KMS-11 (cell line): ENCODE measurements around the gene SLC22A4.

Source experiments
- H2AFZ ChIP-seq: fragments of 200-600 bp; sonication (generic); 2 replicates; pipeline ENCODE4 v1.6.1; 2016; ENCODE audit warnings: antibody characterized with exemption, mixed run types, low read depth
- H3K27ac ChIP-seq: fragments of 200-600 bp; sonication (generic); 2 replicates; pipeline ENCODE4 v1.6.1; 2016; ENCODE audit warnings: mild to moderate bottlenecking, mixed run types
- H3K27me3 ChIP-seq: fragments of 200-600 bp; sonication (generic); 2 replicates; pipeline ENCODE4 v1.6.1; 2017; ENCODE audit warnings: mild to moderate bottlenecking, low read depth, mixed run types, moderate library complexity; ENCODE audit not compliant: insufficient read depth
- H3K36me3 ChIP-seq: fragments of 200-600 bp; sonication (generic); 2 replicates; pipeline ENCODE4 v1.6.1; 2017; ENCODE audit warnings: mild to moderate bottlenecking, mixed run types; ENCODE audit not compliant: insufficient read depth
- H3K4me1 ChIP-seq: fragments of 200-600 bp; sonication (generic); 2 replicates; pipeline ENCODE4 v1.6.1; 2016; ENCODE audit warnings: mild to moderate bottlenecking, low read depth, mixed run types; ENCODE audit not compliant: poor library complexity, severe bottlenecking
- H3K4me2 ChIP-seq: fragments of 200-600 bp; sonication (generic); 2 replicates; pipeline ENCODE4 v1.7.0; 2016; ENCODE audit warnings: mild to moderate bottlenecking, mixed run types
- H3K4me3 ChIP-seq: fragments of 200-600 bp; sonication (generic); IDR thresholded peaks from 2 replicates; pipeline ENCODE4 v1.6.1; 2017; ENCODE audit warnings: low read depth, low read length, mixed read lengths; ENCODE audit not compliant: insufficient read depth
- H3K79me2 ChIP-seq: fragments of 200-600 bp; sonication (generic); 2 replicates; pipeline ENCODE4 v1.6.1; 2016; ENCODE audit warnings: low read depth, mixed run types; ENCODE audit not compliant: insufficient read depth
- H3K9ac ChIP-seq: fragments of 200-600 bp; sonication (generic); 2 replicates; pipeline ENCODE4 v1.6.1; 2016; ENCODE audit warnings: mild to moderate bottlenecking, mixed run types
- H4K20me1 ChIP-seq: fragments of 200-600 bp; sonication (generic); 2 replicates; pipeline ENCODE4 v1.6.1; 2016; ENCODE audit warnings: mild to moderate bottlenecking, mixed run types; ENCODE audit not compliant: insufficient read depth
- TF ChIP-seq, protein P1 (sequence below): fragments of 200-600 bp; sonication (generic); conservative IDR thresholded peaks from 2 replicates; pipeline ENCODE4 v1.6.1; 2017; ENCODE audit warnings: low read depth, mild to moderate bottlenecking, antibody characterized with exemption, low read length, moderate library complexity, mixed read lengths

SLC22A4 gene

DNA sequence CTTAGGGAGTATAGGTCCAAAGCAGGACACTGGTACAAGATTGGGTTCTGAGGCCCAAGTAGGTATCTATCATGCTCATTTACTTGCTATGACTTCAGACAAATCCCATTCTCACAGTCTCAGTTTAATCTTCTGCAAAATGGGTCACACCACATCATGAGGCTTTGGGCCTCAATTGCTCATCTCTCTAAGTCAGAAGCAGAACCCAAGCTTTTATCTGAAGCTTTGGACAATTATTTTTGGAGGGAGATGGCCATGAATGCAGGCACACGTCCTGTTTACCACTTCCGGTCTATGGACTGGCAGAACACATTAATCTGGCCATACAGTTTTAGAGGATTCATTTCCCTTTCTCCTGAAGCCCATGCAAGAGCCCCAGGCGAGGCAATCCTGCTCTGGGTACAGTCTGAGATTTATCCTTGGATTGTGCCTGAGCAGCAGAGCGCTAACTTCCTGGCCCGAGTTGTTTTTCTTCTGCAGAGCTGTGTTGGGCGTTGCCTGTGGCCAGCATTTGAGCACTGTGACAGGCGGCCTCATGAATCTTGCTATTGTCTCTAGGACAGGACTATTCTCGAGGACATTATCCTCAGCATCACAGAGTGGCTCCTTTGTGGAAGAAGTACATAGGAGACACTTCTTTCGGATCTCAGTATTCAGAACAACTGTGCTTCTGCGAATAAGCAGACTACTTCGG is 16.1 kb downstream of the SLC22A4 start:
- no peaks in the 10 kb centered on the region for H4K20me1 ChIP-seq
- H3K79me2 ChIP-seq, result no peaks in the 10 kb centered on the region
- no peak overlapping the region for H3K27ac ChIP-seq
- no peak overlapping the region for H2AFZ ChIP-seq
- H3K4me1 ChIP-seq, result no peaks in the 10 kb centered on the region
- no peaks in the 10 kb centered on the region for H3K36me3 ChIP-seq
- H3K27me3 ChIP-seq, result no peaks in the 10 kb centered on the region
- no peak overlapping the region for H3K9ac ChIP-seq
- H3K4me2 ChIP-seq, result no peak overlapping the region
- TF ChIP-seq, protein P1, sequence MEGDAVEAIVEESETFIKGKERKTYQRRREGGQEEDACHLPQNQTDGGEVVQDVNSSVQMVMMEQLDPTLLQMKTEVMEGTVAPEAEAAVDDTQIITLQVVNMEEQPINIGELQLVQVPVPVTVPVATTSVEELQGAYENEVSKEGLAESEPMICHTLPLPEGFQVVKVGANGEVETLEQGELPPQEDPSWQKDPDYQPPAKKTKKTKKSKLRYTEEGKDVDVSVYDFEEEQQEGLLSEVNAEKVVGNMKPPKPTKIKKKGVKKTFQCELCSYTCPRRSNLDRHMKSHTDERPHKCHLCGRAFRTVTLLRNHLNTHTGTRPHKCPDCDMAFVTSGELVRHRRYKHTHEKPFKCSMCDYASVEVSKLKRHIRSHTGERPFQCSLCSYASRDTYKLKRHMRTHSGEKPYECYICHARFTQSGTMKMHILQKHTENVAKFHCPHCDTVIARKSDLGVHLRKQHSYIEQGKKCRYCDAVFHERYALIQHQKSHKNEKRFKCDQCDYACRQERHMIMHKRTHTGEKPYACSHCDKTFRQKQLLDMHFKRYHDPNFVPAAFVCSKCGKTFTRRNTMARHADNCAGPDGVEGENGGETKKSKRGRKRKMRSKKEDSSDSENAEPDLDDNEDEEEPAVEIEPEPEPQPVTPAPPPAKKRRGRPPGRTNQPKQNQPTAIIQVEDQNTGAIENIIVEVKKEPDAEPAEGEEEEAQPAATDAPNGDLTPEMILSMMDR, result no peak
- H3K4me3 ChIP-seq, result no peak overlapping the region

DNA sequence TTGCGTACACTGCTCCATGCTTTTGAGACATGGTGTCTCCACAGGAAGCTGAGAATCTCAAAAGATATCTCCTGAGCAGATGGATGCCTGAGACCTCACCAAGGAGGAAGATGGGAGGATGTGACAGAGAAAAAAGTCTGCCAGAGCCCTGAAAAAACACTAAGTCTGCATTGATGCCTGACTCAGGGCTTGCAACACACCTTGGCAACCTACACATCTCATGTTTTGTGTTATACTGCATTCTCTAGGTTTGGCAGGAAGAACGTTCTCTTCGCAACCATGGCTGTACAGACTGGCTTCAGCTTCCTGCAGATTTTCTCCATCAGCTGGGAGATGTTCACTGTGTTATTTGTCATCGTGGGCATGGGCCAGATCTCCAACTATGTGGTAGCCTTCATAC is 19.2 kb downstream of the SLC22A4 start:
- TF ChIP-seq, protein P1, result no peak
- Histone ChIP-seq H2AFZ (no peak overlapping the region), H3K4me2 (no peak overlapping the region)

DNA sequence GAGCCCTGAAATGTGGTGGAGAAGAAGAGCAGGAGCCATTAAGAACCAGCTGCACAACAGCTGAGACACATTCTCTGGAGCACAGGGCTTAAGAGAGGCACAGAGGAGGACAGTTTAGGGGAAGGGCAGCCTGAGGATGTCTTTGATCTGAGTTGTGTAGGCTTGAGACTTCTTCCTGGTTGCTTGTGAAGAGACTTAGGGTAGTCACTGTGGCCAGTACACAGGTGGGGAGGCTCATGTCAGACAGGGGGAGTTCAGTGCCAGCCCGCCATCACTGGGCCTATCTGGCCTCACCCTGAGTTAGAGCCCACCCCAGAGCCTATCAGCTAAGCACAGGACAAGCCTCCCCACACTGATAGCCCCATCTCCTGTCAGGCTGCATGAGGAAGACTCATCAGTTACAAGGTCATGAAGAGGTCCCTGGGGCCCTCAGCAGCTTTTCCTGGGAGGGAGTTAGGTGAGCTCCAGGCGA is 19.8 kb downstream of the SLC22A4 start:
- no peak overlapping the region for H3K4me3 ChIP-seq
- no peaks in the 10 kb centered on the region for H3K36me3 ChIP-seq
- H3K27ac ChIP-seq, result no peak overlapping the region
- H3K27me3 ChIP-seq, result no peaks in the 10 kb centered on the region
- no peak overlapping the region for H3K9ac ChIP-seq
- TF ChIP-seq, protein P1, result no peak
- no peaks in the 10 kb centered on the region for H4K20me1 ChIP-seq
- H2AFZ ChIP-seq, result no peak overlapping the region
- no peak overlapping the region for H3K4me2 ChIP-seq
- no peaks in the 10 kb centered on the region for H3K79me2 ChIP-seq
- no peaks in the 10 kb centered on the region for H3K4me1 ChIP-seq

More for the DNA sequence above, 19.2 kb downstream of the SLC22A4 start:
- Histone ChIP-seq H4K20me1 (no peaks in the 10 kb centered on the region), H3K27me3 (no peaks in the 10 kb centered on the region), H3K4me3 (no peak overlapping the region), H3K79me2 (no peaks in the 10 kb centered on the region), H3K4me1 (no peaks in the 10 kb centered on the region), H3K27ac (no peak overlapping the region), H3K9ac (no peak overlapping the region), H3K36me3 (no peaks in the 10 kb centered on the region)

DNA sequence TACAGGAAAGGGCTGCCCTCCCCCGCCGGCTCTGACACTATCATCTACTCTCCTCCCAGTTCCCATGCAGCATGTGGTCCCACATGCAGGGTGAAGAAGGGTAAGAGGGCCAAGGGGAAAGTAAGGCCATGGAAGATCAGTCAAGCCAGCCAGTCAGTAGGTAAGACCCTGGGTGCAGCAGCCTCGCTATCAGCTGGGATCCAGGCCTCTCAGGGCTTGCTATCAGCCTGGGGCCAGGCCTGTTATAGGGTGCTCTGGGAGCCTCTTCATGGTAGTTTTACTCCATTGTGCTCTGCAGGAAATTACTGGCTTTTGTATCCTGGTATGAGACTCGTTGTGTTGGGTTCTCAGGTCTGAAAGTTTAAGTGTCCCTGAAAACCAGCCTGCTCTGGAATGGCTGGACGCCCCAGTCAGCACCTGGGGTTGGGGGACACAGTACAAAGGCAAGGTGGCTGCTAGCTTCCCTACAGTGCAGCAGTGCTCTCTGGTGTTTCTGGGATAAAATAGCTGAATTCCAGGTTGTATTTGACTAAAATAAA is 21.4 kb downstream of the SLC22A4 start:
- no peak overlapping the region for H3K27ac ChIP-seq
- no peaks in the 10 kb centered on the region for H3K27me3 ChIP-seq
- H3K36me3 ChIP-seq, result no peaks in the 10 kb centered on the region
- H3K4me1 ChIP-seq, result no peaks in the 10 kb centered on the region
- no peaks in the 10 kb centered on the region for H4K20me1 ChIP-seq
- H3K9ac ChIP-seq, result no peak overlapping the region
- H3K4me2 ChIP-seq, result no peak overlapping the region
- TF ChIP-seq, protein P1, result no peak
- no peak overlapping the region for H2AFZ ChIP-seq
- no peaks in the 10 kb centered on the region for H3K79me2 ChIP-seq
- no peak overlapping the region for H3K4me3 ChIP-seq
